B cell (primary cell): Measurements from ENCODE around the gene TMEM233. TPM values are rescaled to one million over a fixed set of nuclear protein-coding genes. Genes with fewer than 3 reads are reported as not detected.
A peak's percentile ranks its signal among the peaks of the same experiment; 100 is the strongest.

Experiments
- ATAC-seq: fragments of 200-7000 bp; cut with Tn5 transposase; one replicate; pipeline ENCODE4 v1.10.0; 2021; ENCODE audit warnings: low read depth, mild to moderate bottlenecking, moderate number of reproducible peaks, moderate library complexity
- CTCF ChIA-PET: fragments of 350-600 bp; sonication (Branson Sonifier 250); formaldehyde crosslinking; loops from one replicate; lab custom pipeline; 2021; ENCODE audit warnings: antibody characterized with exemption, inconsistent platforms; lab: Charles Lee
- POLR2A ChIA-PET: fragments of 350-600 bp; sonication (Branson Sonifier 250); formaldehyde crosslinking; loops from one replicate; lab custom pipeline; 2021; ENCODE audit warnings: antibody characterized with exemption; lab: Charles Lee
- DNase-seq: peaks from one replicate; pipeline ENCODE4 v3.0.0; 2013
- H2AFZ ChIP-seq: 2 replicates; pipeline ENCODE4 v1.6.1; 2012; ENCODE audit warnings: mild to moderate bottlenecking, low read depth, low read length; ENCODE audit not compliant: insufficient read depth, poor library complexity, severe bottlenecking
- H3K27ac ChIP-seq, 2 donors: 1 replicate in 1 of 2; 2 replicates in 1 of 2; pipeline ENCODE4 v1.5.1; 2012 to 2013; ENCODE audit warnings: low read length in 2 of 2, mild to moderate bottlenecking in 2 of 2, moderate library complexity in 1 of 2
- H3K27me3 ChIP-seq, 4 experiments: fragments of 200-600 bp in 1 of 4; sonication (generic) in 1 of 4; replicated peaks in 1 of 4; 1 replicate in 2 of 4; 2 replicates in 2 of 4; pipeline versions ENCODE4 v1.6.1 to v1.7.0; 2013 to 2016; ENCODE audit warnings: low read length in 3 of 4, mild to moderate bottlenecking in 2 of 4, mixed read lengths in 1 of 4, moderate library complexity in 1 of 4; ENCODE audit not compliant: insufficient read depth in 4 of 4, control insufficient read depth in 3 of 4; ENCODE audit errors: control extremely low read depth in 1 of 4
- H3K36me3 ChIP-seq, 2 experiments: replicated peaks in 1 of 2; 1 replicate in 1 of 2; 2 replicates in 1 of 2; pipeline versions ENCODE4 v1.6.1 to v1.7.1; 2013; ENCODE audit warnings: low read length in 1 of 2; ENCODE audit not compliant: insufficient read depth in 2 of 2, control insufficient read depth in 1 of 2; ENCODE audit errors: control extremely low read depth in 1 of 2, extremely low read depth in 1 of 2
- H3K4me1 ChIP-seq, 2 donors: fragments of 200-600 bp in 1 of 2; sonication (generic) in 1 of 2; 1 replicate in 1 of 2; 2 replicates in 1 of 2; pipeline versions ENCODE4 v1.5.1 to v1.6.1; 2013 to 2017; ENCODE audit warnings: low read length in 2 of 2; ENCODE audit not compliant: control insufficient read depth in 2 of 2, insufficient read depth in 2 of 2
- H3K4me2 ChIP-seq: replicated peaks from 2 replicates; pipeline ENCODE3; 2012; ENCODE audit warnings: mild to moderate bottlenecking, low read depth, low read length; ENCODE audit not compliant: poor library complexity, severe bottlenecking
- H3K4me3 ChIP-seq, 5 experiments: fragments of 200-600 bp in 1 of 5; sonication (generic) in 1 of 5; 1 replicate in 3 of 5; 2 replicates in 2 of 5; pipeline versions ENCODE4 v1.5.1 to v1.7.0; 2011 to 2016; ENCODE audit warnings: low read length in 4 of 5, mild to moderate bottlenecking in 4 of 5, low read depth in 2 of 5, control low read depth in 1 of 5, moderate library complexity in 1 of 5; ENCODE audit not compliant: insufficient read depth in 1 of 5; ENCODE audit errors: control extremely low read depth in 1 of 5, extremely low read depth in 1 of 5
- H3K79me2 ChIP-seq: fragments of 200-600 bp; sonication (generic); one replicate; pipeline ENCODE4 v1.6.0; 2016; ENCODE audit warnings: low read length; ENCODE audit not compliant: control insufficient read depth, insufficient read depth
- H3K9ac ChIP-seq: fragments of 200-600 bp; sonication (generic); 2 replicates; pipeline ENCODE4 v1.6.1; 2017; ENCODE audit warnings: mild to moderate bottlenecking, low read length, moderate library complexity
- H3K9me3 ChIP-seq, 3 donors: one replicate each; pipeline versions ENCODE4 v1.6.1 to v1.7.1; 2013; ENCODE audit warnings: low read length in 2 of 3; ENCODE audit not compliant: control insufficient read depth in 2 of 3, insufficient read depth in 1 of 3; ENCODE audit errors: control extremely low read depth in 1 of 3
- H4K20me1 ChIP-seq: 2 replicates; pipeline ENCODE4 v1.6.0; 2012; ENCODE audit warnings: mild to moderate bottlenecking, low read length; ENCODE audit not compliant: insufficient read depth, control insufficient read depth, poor library complexity, severe bottlenecking
- H3K27ac Mint-ChIP-seq: one replicate; pipeline ENCODE4 v1.8.0; 2021; ENCODE audit warnings: mixed read lengths
- H3K27me3 Mint-ChIP-seq: one replicate; pipeline ENCODE4 v1.8.0; 2021; ENCODE audit warnings: mixed read lengths
- H3K4me1 Mint-ChIP-seq: one replicate; pipeline ENCODE4 v1.8.0; 2021; ENCODE audit warnings: mixed read lengths
- H3K4me3 Mint-ChIP-seq: one replicate; pipeline ENCODE4 v1.8.0; 2021; ENCODE audit warnings: mixed read lengths
- H3K9me3 Mint-ChIP-seq: one replicate; pipeline ENCODE4 v1.8.0; 2022; ENCODE audit warnings: mixed read lengths; ENCODE audit not compliant: insufficient read depth
- EZH2 ChIP-seq: IDR thresholded peaks from 2 replicates; pipeline ENCODE4 v1.6.1; 2012; ENCODE audit warnings: borderline replicate concordance, low read depth, mild to moderate bottlenecking, moderate library complexity, low read length; ENCODE audit not compliant: insufficient read depth, poor library complexity, severe bottlenecking
- WGBS: methylation state at CpG from one replicate; pipeline ENCODE4 v1.1.5; 2013; ENCODE audit warnings: missing lambda C conversion rate; ENCODE audit not compliant: insufficient coverage; 5-methylcytosine and 5-hydroxymethylcytosine counted together
- intact Hi-C: fragments of 100-400 bp; cut with micrococcal nuclease; formaldehyde crosslinking; loops from one replicate; pipeline ENCODE4 v1.10.0; 2022
- polyA plus RNA-seq: library from polyadenylated mRNA; depleted of rRNA; stranded (reverse); fragments of >200 nt; gene quantifications from 2 replicates; pipeline ENCODE4 v1.2.3, GENCODE V29; 2012
- total RNA-seq, 2 donors: library from RNA; stranded (reverse); fragments of 120-200 nt in 1 of 2; gene quantifications; 1 replicate in 1 of 2; 2 replicates in 1 of 2; pipeline versions ENCODE4 v1.2.3 to v1.2.4, GENCODE V29; 2013 to 2022
- TF ChIP-seq, protein P1 (sequence below): fragments of 200-600 bp; IDR thresholded peaks from one replicate; pipeline ENCODE4 v1.8.0; 2022; ENCODE audit warnings: antibody characterized with exemption, mild to moderate bottlenecking

Gene TMEM233
- total and polyA plus RNA-seq, 2 donors (not counting 1 experiment from before 2014, with no cell fraction given): not detected

DNA sequence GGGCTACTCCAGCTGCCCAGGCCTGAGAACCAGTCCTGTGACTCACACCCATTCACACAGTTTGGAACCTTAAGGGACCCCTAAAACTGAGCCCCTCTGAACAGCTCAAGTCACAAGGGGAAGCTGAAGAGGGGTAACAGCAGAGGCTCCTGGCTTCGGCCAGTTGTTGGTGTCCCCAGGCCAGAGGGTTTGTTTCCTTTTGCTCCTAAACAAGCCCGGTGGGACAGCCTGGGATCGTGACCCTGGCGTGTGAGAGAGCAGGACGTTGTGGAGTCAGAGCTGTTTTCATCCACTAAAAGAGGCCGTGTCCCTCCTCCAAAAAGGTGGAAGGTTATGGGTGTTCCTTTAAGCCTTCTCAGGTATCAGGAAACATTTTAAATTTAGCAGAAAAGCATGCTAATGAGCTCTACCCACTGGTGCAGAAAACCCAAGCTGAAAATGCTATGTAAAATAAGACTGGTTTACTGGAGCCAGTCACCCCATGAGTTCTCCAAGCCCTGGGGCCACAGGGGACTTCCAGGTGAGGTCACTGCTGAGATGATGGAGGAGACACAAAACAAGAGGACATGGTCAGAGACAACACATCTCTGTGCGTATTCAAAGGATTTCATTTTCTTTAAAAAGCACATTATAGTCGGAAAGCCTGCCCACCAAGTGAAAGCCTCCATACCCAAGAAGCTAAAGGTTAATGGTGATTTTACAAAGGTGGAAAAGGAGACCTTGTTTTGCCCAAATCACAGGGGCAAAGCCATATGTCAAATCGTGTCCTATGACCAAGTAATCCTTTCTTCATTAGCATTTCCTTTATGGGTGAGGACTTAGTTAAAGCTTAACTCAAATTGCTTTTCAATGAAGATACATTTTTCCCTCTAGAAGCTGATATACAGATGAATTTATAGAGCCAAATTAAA lies 88.4 kb downstream of the TMEM233 start:
- intact Hi-C loops: loop anchor here (1.0 kb wide), 1 partner anchor 15 kb away; no protein-coding TSS in a partner anchor
- Histone ChIP-seq H3K4me3 (peak overlapping the region in 3 of 5 experiments; percentile 19 to 43 (median 42)), H4K20me1 (no peaks in the 10 kb centered on the region), H3K9me3 (peaks cover 0 to 4% (median 0%) of the 10 kb centered on the region in 3 donors), H3K4me1 (peaks cover 19 to 29% of the 10 kb centered on the region in 2 donors), H3K27ac (peak overlapping the region; percentile 85 to 94), H3K9ac (peak overlapping the region; percentile 58), H3K27me3 (no peaks in the 10 kb centered on the region), H2AFZ (peak overlapping the region; percentile 67), H3K4me2 (peak overlapping the region; percentile 70), H3K79me2 (no peaks in the 10 kb centered on the region), H3K36me3 (peaks cover 5 to 45% of the 10 kb centered on the region in 2 experiments)
- peaks cover 39% of the 10 kb centered on the region for H3K4me1 Mint-ChIP-seq
- H3K4me3 Mint-ChIP-seq: peak overlapping the region; percentile 80
- ATAC-seq (peak; percentile 60), DNase-seq (peak; percentile 56)
- no peaks in the 10 kb centered on the region for H3K27me3 Mint-ChIP-seq
- 86% methylated on average over 4 of the region's 9 CpGs for WGBS
- ChIA-PET CTCF (interaction anchor here (0.5 to 4.9 kb wide), 5 partner anchors 12 to 1373 kb away, joined by 3 to 22 read pairs (median 3); partner anchors contain the start of gene PRKAB1), POLR2A (interaction anchor here (1.2 kb wide), 1 partner anchor 14 kb away, joined by 6 read pairs; the partner anchor contains the start of gene PRKAB1)
- no peaks in the 10 kb centered on the region for H3K9me3 Mint-ChIP-seq
- peak overlapping the region; percentile 95 for H3K27ac Mint-ChIP-seq
- no peak for TF ChIP-seq EZH2
- TF ChIP-seq, protein P1, sequence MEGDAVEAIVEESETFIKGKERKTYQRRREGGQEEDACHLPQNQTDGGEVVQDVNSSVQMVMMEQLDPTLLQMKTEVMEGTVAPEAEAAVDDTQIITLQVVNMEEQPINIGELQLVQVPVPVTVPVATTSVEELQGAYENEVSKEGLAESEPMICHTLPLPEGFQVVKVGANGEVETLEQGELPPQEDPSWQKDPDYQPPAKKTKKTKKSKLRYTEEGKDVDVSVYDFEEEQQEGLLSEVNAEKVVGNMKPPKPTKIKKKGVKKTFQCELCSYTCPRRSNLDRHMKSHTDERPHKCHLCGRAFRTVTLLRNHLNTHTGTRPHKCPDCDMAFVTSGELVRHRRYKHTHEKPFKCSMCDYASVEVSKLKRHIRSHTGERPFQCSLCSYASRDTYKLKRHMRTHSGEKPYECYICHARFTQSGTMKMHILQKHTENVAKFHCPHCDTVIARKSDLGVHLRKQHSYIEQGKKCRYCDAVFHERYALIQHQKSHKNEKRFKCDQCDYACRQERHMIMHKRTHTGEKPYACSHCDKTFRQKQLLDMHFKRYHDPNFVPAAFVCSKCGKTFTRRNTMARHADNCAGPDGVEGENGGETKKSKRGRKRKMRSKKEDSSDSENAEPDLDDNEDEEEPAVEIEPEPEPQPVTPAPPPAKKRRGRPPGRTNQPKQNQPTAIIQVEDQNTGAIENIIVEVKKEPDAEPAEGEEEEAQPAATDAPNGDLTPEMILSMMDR: no peak
